Hepatocyte (in vitro differentiated cells): ENCODE data around the gene HS1BP3.

Experiments used
- CTCF ChIP-seq: fragments of 200-600 bp; sonication (generic); IDR thresholded peaks from 2 replicates; pipeline ENCODE4 v1.5.1; 2016; ENCODE audit warnings: antibody characterized with exemption, mild to moderate bottlenecking; ENCODE audit not compliant: poor library complexity
- EZH2 ChIP-seq: fragments of 200-600 bp; sonication (generic); IDR thresholded peaks from 2 replicates; pipeline ENCODE4 v1.6.1; 2016; ENCODE audit warnings: antibody characterized with exemption, mild to moderate bottlenecking, borderline replicate concordance

DNA sequence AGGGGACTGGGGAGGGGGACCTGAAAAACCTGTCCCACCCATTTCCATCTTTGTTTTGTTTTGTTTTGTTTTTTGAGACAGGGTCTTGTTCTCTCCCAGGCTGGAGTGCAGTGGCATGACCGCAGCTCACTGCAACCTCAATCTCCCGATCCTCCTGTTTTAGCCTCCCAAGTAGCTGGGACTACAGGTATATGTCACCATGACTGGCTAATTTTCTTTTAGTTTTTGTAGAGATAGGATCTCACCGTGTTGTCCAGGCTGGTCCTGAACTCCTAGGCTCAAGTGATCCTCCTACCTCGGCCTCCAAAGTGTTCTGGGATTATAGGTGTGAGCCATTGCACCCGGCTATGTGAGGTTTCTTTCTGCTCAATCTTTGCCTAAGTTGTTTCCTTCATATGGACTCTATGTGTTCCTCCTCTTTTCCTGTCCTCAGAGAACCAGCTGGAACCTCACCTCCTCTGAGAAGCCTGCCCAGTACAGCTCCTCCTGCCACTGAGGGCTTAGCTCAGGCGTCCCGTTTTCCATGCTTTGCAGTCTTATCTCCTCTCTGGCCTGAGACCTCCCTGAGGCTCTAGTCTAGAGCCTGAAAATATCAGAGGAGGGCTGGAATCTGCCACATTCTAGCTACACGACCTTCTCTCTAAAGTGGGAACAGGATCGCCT, 74.8 kb downstream of the HS1BP3 start:
- TF ChIP-seq EZH2 = no peak
- TF ChIP-seq CTCF = no peak
